B cell (primary cell): Measurements from ENCODE around the gene VAC14. TPM values are rescaled to one million over a fixed set of nuclear protein-coding genes. Genes with fewer than 3 reads are reported as not detected.

Source experiments
- ATAC-seq: fragments of 200-7000 bp; cut with Tn5 transposase; one replicate; pipeline ENCODE4 v1.10.0; 2021; ENCODE audit warnings: low read depth, mild to moderate bottlenecking, moderate number of reproducible peaks, moderate library complexity
- CTCF ChIA-PET: fragments of 350-600 bp; sonication (Branson Sonifier 250); formaldehyde crosslinking; loops from one replicate; lab custom pipeline; 2021; ENCODE audit warnings: antibody characterized with exemption, inconsistent platforms; lab: Charles Lee
- POLR2A ChIA-PET: fragments of 350-600 bp; sonication (Branson Sonifier 250); formaldehyde crosslinking; loops from one replicate; lab custom pipeline; 2021; ENCODE audit warnings: antibody characterized with exemption; lab: Charles Lee
- DNase-seq: peaks from one replicate; pipeline ENCODE4 v3.0.0; 2013
- H2AFZ ChIP-seq: 2 replicates; pipeline ENCODE4 v1.6.1; 2012; ENCODE audit warnings: mild to moderate bottlenecking, low read depth, low read length; ENCODE audit not compliant: insufficient read depth, poor library complexity, severe bottlenecking
- H3K27ac ChIP-seq, 2 donors: 1 replicate in 1 of 2; 2 replicates in 1 of 2; pipeline ENCODE4 v1.5.1; 2012 to 2013; ENCODE audit warnings: low read length in 2 of 2, mild to moderate bottlenecking in 2 of 2, moderate library complexity in 1 of 2
- H3K27me3 ChIP-seq, 4 experiments: fragments of 200-600 bp in 1 of 4; sonication (generic) in 1 of 4; replicated peaks in 1 of 4; 1 replicate in 2 of 4; 2 replicates in 2 of 4; pipeline versions ENCODE4 v1.6.1 to v1.7.0; 2013 to 2016; ENCODE audit warnings: low read length in 3 of 4, mild to moderate bottlenecking in 2 of 4, mixed read lengths in 1 of 4, moderate library complexity in 1 of 4; ENCODE audit not compliant: insufficient read depth in 4 of 4, control insufficient read depth in 3 of 4; ENCODE audit errors: control extremely low read depth in 1 of 4
- H3K36me3 ChIP-seq, 2 experiments: replicated peaks in 1 of 2; 1 replicate in 1 of 2; 2 replicates in 1 of 2; pipeline versions ENCODE4 v1.6.1 to v1.7.1; 2013; ENCODE audit warnings: low read length in 1 of 2; ENCODE audit not compliant: insufficient read depth in 2 of 2, control insufficient read depth in 1 of 2; ENCODE audit errors: control extremely low read depth in 1 of 2, extremely low read depth in 1 of 2
- H3K4me1 ChIP-seq, 2 donors: fragments of 200-600 bp in 1 of 2; sonication (generic) in 1 of 2; 1 replicate in 1 of 2; 2 replicates in 1 of 2; pipeline versions ENCODE4 v1.5.1 to v1.6.1; 2013 to 2017; ENCODE audit warnings: low read length in 2 of 2; ENCODE audit not compliant: control insufficient read depth in 2 of 2, insufficient read depth in 2 of 2
- H3K4me2 ChIP-seq: replicated peaks from 2 replicates; pipeline ENCODE3; 2012; ENCODE audit warnings: mild to moderate bottlenecking, low read depth, low read length; ENCODE audit not compliant: poor library complexity, severe bottlenecking
- H3K4me3 ChIP-seq, 5 experiments: fragments of 200-600 bp in 1 of 5; sonication (generic) in 1 of 5; 1 replicate in 3 of 5; 2 replicates in 2 of 5; pipeline versions ENCODE4 v1.5.1 to v1.7.0; 2011 to 2016; ENCODE audit warnings: low read length in 4 of 5, mild to moderate bottlenecking in 4 of 5, low read depth in 2 of 5, control low read depth in 1 of 5, moderate library complexity in 1 of 5; ENCODE audit not compliant: insufficient read depth in 1 of 5; ENCODE audit errors: control extremely low read depth in 1 of 5, extremely low read depth in 1 of 5
- H3K79me2 ChIP-seq: fragments of 200-600 bp; sonication (generic); one replicate; pipeline ENCODE4 v1.6.0; 2016; ENCODE audit warnings: low read length; ENCODE audit not compliant: control insufficient read depth, insufficient read depth
- H3K9ac ChIP-seq: fragments of 200-600 bp; sonication (generic); 2 replicates; pipeline ENCODE4 v1.6.1; 2017; ENCODE audit warnings: mild to moderate bottlenecking, low read length, moderate library complexity
- H3K9me3 ChIP-seq, 3 donors: one replicate each; pipeline versions ENCODE4 v1.6.1 to v1.7.1; 2013; ENCODE audit warnings: low read length in 2 of 3; ENCODE audit not compliant: control insufficient read depth in 2 of 3, insufficient read depth in 1 of 3; ENCODE audit errors: control extremely low read depth in 1 of 3
- H4K20me1 ChIP-seq: 2 replicates; pipeline ENCODE4 v1.6.0; 2012; ENCODE audit warnings: mild to moderate bottlenecking, low read length; ENCODE audit not compliant: insufficient read depth, control insufficient read depth, poor library complexity, severe bottlenecking
- H3K27ac Mint-ChIP-seq: one replicate; pipeline ENCODE4 v1.8.0; 2021; ENCODE audit warnings: mixed read lengths
- H3K27me3 Mint-ChIP-seq: one replicate; pipeline ENCODE4 v1.8.0; 2021; ENCODE audit warnings: mixed read lengths
- H3K4me1 Mint-ChIP-seq: one replicate; pipeline ENCODE4 v1.8.0; 2021; ENCODE audit warnings: mixed read lengths
- H3K4me3 Mint-ChIP-seq: one replicate; pipeline ENCODE4 v1.8.0; 2021; ENCODE audit warnings: mixed read lengths
- H3K9me3 Mint-ChIP-seq: one replicate; pipeline ENCODE4 v1.8.0; 2022; ENCODE audit warnings: mixed read lengths; ENCODE audit not compliant: insufficient read depth
- CTCF ChIP-seq: fragments of 200-600 bp; IDR thresholded peaks from one replicate; pipeline ENCODE4 v1.8.0; 2022; ENCODE audit warnings: antibody characterized with exemption, mild to moderate bottlenecking
- EZH2 ChIP-seq: IDR thresholded peaks from 2 replicates; pipeline ENCODE4 v1.6.1; 2012; ENCODE audit warnings: borderline replicate concordance, low read depth, mild to moderate bottlenecking, moderate library complexity, low read length; ENCODE audit not compliant: insufficient read depth, poor library complexity, severe bottlenecking
- WGBS: methylation state at CpG from one replicate; pipeline ENCODE4 v1.1.5; 2013; ENCODE audit warnings: missing lambda C conversion rate; ENCODE audit not compliant: insufficient coverage; 5-methylcytosine and 5-hydroxymethylcytosine counted together
- intact Hi-C: fragments of 100-400 bp; cut with micrococcal nuclease; formaldehyde crosslinking; loops from one replicate; pipeline ENCODE4 v1.10.0; 2022
- polyA plus RNA-seq: library from polyadenylated mRNA; depleted of rRNA; stranded (reverse); fragments of >200 nt; gene quantifications from 2 replicates; pipeline ENCODE4 v1.2.3, GENCODE V29; 2012
- total RNA-seq, 2 donors: library from RNA; stranded (reverse); fragments of 120-200 nt in 1 of 2; gene quantifications; 1 replicate in 1 of 2; 2 replicates in 1 of 2; pipeline versions ENCODE4 v1.2.3 to v1.2.4, GENCODE V29; 2013 to 2022

Gene VAC14
- total and polyA plus RNA-seq, 2 donors (not counting 1 experiment from before 2014, with no cell fraction given): 42.6 to 64.7 TPM

- intact Hi-C loops: no loop called here
- ATAC-seq (no peak), DNase-seq (no peak)
- no peaks in the 10 kb centered on the region for H3K27me3 Mint-ChIP-seq
- H3K4me3 Mint-ChIP-seq: no peak overlapping the region
- Histone ChIP-seq H4K20me1 (peaks cover 83% of the 10 kb centered on the region), H3K27ac (peak overlapping the region; percentile 9 to 49), H2AFZ (no peak overlapping the region), H3K4me2 (peak overlapping the region; percentile 38), H3K27me3 (no peaks in the 10 kb centered on the region), H3K9ac (no peak overlapping the region), H3K4me1 (peaks cover 13 to 15% of the 10 kb centered on the region in 2 donors), H3K36me3 (peaks cover 6 to 7% of the 10 kb centered on the region in 2 experiments), H3K4me3 (peak overlapping the region in 1 of 5 experiments; percentile 11), H3K79me2 (peaks cover 98% of the 10 kb centered on the region), H3K9me3 (no peaks in the 10 kb centered on the region)
- no peak overlapping the region for H3K27ac Mint-ChIP-seq
- 65% methylated on average over 3 of the region's 8 CpGs for WGBS
- peaks cover 39% of the 10 kb centered on the region for H3K4me1 Mint-ChIP-seq
- ChIA-PET POLR2A (no interaction called here), CTCF (interaction anchor here (0.6 to 1.0 kb wide), 2 partner anchors 23 to 277 kb away, joined by 3 to 5 read pairs; no protein-coding TSS in a partner anchor)
- TF ChIP-seq EZH2 (no peak), CTCF (no peak)
- H3K9me3 Mint-ChIP-seq: no peaks in the 10 kb centered on the region
Observed at GRCh38 chr16:70793851-70794502, 7.0 kb downstream of the VAC14 start.

- H2AFZ ChIP-seq: no peak overlapping the region
- peaks cover 84% of the 10 kb centered on the region for H3K79me2 ChIP-seq
- peaks cover 0 to 16% of the 10 kb centered on the region in 2 experiments for H3K36me3 ChIP-seq
- no peaks in the 10 kb centered on the region for H3K9me3 ChIP-seq
- H4K20me1 ChIP-seq: peaks cover 86% of the 10 kb centered on the region
- no peak overlapping the region for H3K4me3 ChIP-seq
- H3K27ac Mint-ChIP-seq: no peak overlapping the region
- H3K9me3 Mint-ChIP-seq: no peaks in the 10 kb centered on the region
- peaks cover 25% of the 10 kb centered on the region for H3K4me1 Mint-ChIP-seq
- ChIA-PET CTCF (no interaction called here), POLR2A (no interaction called here)
- H3K4me3 Mint-ChIP-seq: no peak overlapping the region
- no peak overlapping the region for H3K9ac ChIP-seq
- intact Hi-C loops: no loop called here
- ATAC-seq (no peak), DNase-seq (no peak)
- H3K4me1 ChIP-seq: peaks cover 10 to 12% of the 10 kb centered on the region in 2 donors
- H3K27me3 ChIP-seq: no peaks in the 10 kb centered on the region
- H3K27me3 Mint-ChIP-seq: no peaks in the 10 kb centered on the region
- no peak for TF ChIP-seq EZH2
- no peak for TF ChIP-seq CTCF
- WGBS: 94% methylated on average over 8 of the region's 8 CpGs
- no peak overlapping the region for H3K4me2 ChIP-seq
- H3K27ac ChIP-seq: no peak overlapping the region
Observed at GRCh38 chr16:70790815-70791214, 10.1 kb downstream of the VAC14 start.
